CD4-positive, CD25-positive, alpha-beta regulatory T cell (primary cell): ENCODE measurements around the gene EML1. TPM values are rescaled to one million over a fixed set of nuclear protein-coding genes. Genes with fewer than 3 reads are reported as not detected.
"Not testable (repeated sequence)": the region's sequence is repeated elsewhere in the genome, so short reads cannot be mapped to it uniquely, and the experiment has no call there.

Experiments
- ATAC-seq, 2 donors: fragments of 150-1000 bp; cut with Tn5 transposase; one replicate each; pipeline ENCODE4 v1.10.0; 2021; ENCODE audit warnings: low read depth in 2 of 2, moderate number of reproducible peaks in 2 of 2, moderate library complexity in 1 of 2
- DNase-seq, 3 donors: peaks; one replicate each; pipeline versions ENCODE4 v3.0.0 to v3.0.0-alpha.2; 2012 to 2022; ENCODE audit warnings: mixed read lengths in 1 of 3
- H3K27ac ChIP-seq: one replicate; pipeline ENCODE4 v1.7.0; 2013; ENCODE audit warnings: mild to moderate bottlenecking, low read length; ENCODE audit not compliant: insufficient read depth, poor library complexity, severe bottlenecking
- H3K27me3 ChIP-seq: one replicate; pipeline ENCODE4 v1.7.0; 2013; ENCODE audit warnings: low read length; ENCODE audit not compliant: control insufficient read depth, insufficient read depth
- H3K36me3 ChIP-seq: one replicate; pipeline ENCODE4 v1.7.0; 2013; ENCODE audit warnings: mild to moderate bottlenecking, low read length, moderate library complexity; ENCODE audit not compliant: control insufficient read depth, insufficient read depth
- H3K4me1 ChIP-seq: 2 replicates; pipeline ENCODE4 v1.7.0; 2013; ENCODE audit warnings: mild to moderate bottlenecking, low read length; ENCODE audit not compliant: insufficient read depth, control insufficient read depth, poor library complexity, severe bottlenecking
- H3K4me3 ChIP-seq: one replicate; pipeline ENCODE4 v1.7.0; 2013; ENCODE audit warnings: low read depth, mild to moderate bottlenecking, low read length, moderate library complexity
- H3K9me3 ChIP-seq, 2 experiments: 1 replicate in 1 of 2; 2 replicates in 1 of 2; pipeline ENCODE4 v1.7.0; 2013; ENCODE audit warnings: low read length in 2 of 2, mild to moderate bottlenecking in 1 of 2, moderate library complexity in 1 of 2; ENCODE audit not compliant: control insufficient read depth in 2 of 2
- H3K27ac Mint-ChIP-seq, 3 donors: one replicate each; pipeline ENCODE4 v1.8.0; 2020 to 2022; ENCODE audit warnings: mild to moderate bottlenecking in 3 of 3, mixed read lengths in 3 of 3, moderate library complexity in 2 of 3
- H3K27me3 Mint-ChIP-seq: one replicate; pipeline ENCODE4 v1.8.0; 2022; ENCODE audit warnings: mild to moderate bottlenecking, mixed read lengths
- H3K36me3 Mint-ChIP-seq: one replicate; pipeline ENCODE4 v1.8.0; 2020; ENCODE audit warnings: mixed read lengths
- H3K4me1 Mint-ChIP-seq, 4 donors: one replicate each; pipeline ENCODE4 v1.8.0; 2020 to 2022; ENCODE audit warnings: mixed read lengths in 4 of 4, mild to moderate bottlenecking in 1 of 4
- H3K4me3 Mint-ChIP-seq, 4 donors: one replicate each; pipeline ENCODE4 v1.8.0; 2020 to 2022; ENCODE audit warnings: mild to moderate bottlenecking in 4 of 4, mixed read lengths in 4 of 4, moderate library complexity in 3 of 4
- H3K9me3 Mint-ChIP-seq, 7 donors: one replicate each; pipeline ENCODE4 v1.8.0; 2020 to 2022; ENCODE audit warnings: mixed read lengths in 7 of 7, mild to moderate bottlenecking in 3 of 7, moderate library complexity in 2 of 7
- polyA plus RNA-seq, 4 donors: library from polyadenylated mRNA; unstranded; fragments of 300-500 nt; fragmentation: Illumina TruSeq; gene quantifications; one replicate each; pipeline ENCODE4 v1.2.3, GENCODE V29; 2021
- total RNA-seq: library from RNA; stranded (reverse); gene quantifications from one replicate; pipeline ENCODE4 v1.2.3, GENCODE V29; 2022

Gene EML1
- total and polyA plus RNA-seq, 5 donors from 2014 or later: not detected

DNA sequence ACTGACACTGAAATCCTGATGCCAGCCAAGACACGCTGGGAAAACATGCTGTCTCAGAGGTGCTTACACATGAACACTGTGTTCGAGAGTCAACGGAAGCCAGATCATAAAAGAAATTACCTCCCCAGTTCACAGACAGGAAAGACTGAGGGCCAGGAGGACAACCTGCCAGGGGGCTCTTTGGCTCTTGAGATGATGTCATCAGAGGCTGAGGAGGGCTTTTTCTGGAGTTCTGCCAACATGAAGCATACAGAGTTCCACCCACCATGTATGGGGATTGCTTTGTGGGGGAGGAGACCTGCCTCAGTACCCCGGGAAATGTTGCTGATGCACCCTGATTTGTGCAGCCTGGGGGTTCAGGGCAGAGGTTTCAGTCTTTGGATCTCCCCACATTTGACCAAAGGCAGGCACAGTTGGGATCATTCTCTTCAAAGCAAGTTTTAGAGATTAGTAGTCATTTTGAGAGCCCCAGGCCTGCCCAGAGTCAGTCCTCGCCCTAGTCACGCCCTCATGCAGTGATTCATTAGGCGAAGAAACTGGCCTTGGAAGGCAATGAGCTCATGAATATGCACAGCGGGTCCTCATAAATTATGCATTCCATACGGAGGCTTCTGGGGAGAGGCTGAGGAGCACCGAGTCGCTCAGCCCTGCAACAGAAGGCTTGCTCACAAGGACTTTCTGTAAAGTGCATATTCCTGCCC is 34.9 kb upstream of the EML1 start:
- Mint-ChIP-seq H3K36me3 (no peaks in the 10 kb centered on the region), H3K4me1 (peaks cover 0 to 2% (median 0%) of the 10 kb centered on the region in 4 donors), H3K9me3 (peaks cover 0 to 5% (median 0%) of the 10 kb centered on the region in 7 donors), H3K4me3 (no peak overlapping the region), H3K27ac (no peak overlapping the region), H3K27me3 (peaks cover 21% of the 10 kb centered on the region)
- Histone ChIP-seq H3K9me3 (no peaks in the 10 kb centered on the region), H3K27me3 (no peaks in the 10 kb centered on the region), H3K4me1 (no peaks in the 10 kb centered on the region), H3K27ac (no peak overlapping the region), H3K4me3 (no peak overlapping the region), H3K36me3 (no peaks in the 10 kb centered on the region)
- DNase-seq (no peak), ATAC-seq (no peak)

GRCh38 chr14:99758872-99759545 is 34.2 kb upstream of the EML1 start:
- H3K36me3 Mint-ChIP-seq: no peaks in the 10 kb centered on the region
- H3K4me3 Mint-ChIP-seq: no peak overlapping the region
- Histone ChIP-seq H3K9me3 (no peaks in the 10 kb centered on the region), H3K4me3 (no peak overlapping the region), H3K4me1 (no peaks in the 10 kb centered on the region), H3K27me3 (no peaks in the 10 kb centered on the region), H3K36me3 (no peaks in the 10 kb centered on the region), H3K27ac (no peak overlapping the region)
- DNase-seq (no peak), ATAC-seq (peak in 1 of 2 donors; percentile 8)
- H3K27me3 Mint-ChIP-seq: peaks cover 13% of the 10 kb centered on the region
- peaks cover 0 to 5% (median 0%) of the 10 kb centered on the region in 7 donors for H3K9me3 Mint-ChIP-seq
- no peaks in the 10 kb centered on the region for H3K4me1 Mint-ChIP-seq
- no peak overlapping the region for H3K27ac Mint-ChIP-seq

DNA sequence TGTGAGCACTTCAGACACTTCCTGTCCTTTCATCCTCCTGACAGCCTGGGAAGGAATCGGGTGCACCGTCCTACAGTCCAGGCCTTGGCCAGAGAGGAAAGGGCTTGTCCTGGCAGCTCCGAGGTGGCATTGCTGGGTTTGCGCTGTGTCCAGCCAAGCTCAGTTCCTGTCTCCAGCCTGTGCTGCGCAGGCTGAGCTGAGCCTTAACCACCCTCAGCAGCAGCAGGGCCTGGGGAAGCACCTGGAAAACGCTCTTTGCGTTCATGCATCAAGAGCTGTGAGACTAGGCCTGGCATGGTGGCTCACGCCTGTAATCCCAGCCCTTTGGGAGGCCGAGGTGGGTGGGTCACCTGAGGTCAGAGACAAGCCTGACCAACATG is 33.7 kb upstream of the EML1 start:
- no peak overlapping the region for H3K4me3 Mint-ChIP-seq
- ATAC-seq (no peak), DNase-seq (no peak)
- H3K9me3 Mint-ChIP-seq: peaks cover 0 to 5% (median 0%) of the 10 kb centered on the region in 7 donors
- H3K27me3 ChIP-seq: no peaks in the 10 kb centered on the region
- no peaks in the 10 kb centered on the region for H3K36me3 Mint-ChIP-seq
- no peak overlapping the region for H3K27ac ChIP-seq
- H3K9me3 ChIP-seq: no peaks in the 10 kb centered on the region
- no peaks in the 10 kb centered on the region for H3K36me3 ChIP-seq
- no peaks in the 10 kb centered on the region for H3K4me1 ChIP-seq
- no peaks in the 10 kb centered on the region for H3K4me1 Mint-ChIP-seq
- peaks cover 9% of the 10 kb centered on the region for H3K27me3 Mint-ChIP-seq
- H3K27ac Mint-ChIP-seq: no peak overlapping the region
- no peak overlapping the region for H3K4me3 ChIP-seq

DNA sequence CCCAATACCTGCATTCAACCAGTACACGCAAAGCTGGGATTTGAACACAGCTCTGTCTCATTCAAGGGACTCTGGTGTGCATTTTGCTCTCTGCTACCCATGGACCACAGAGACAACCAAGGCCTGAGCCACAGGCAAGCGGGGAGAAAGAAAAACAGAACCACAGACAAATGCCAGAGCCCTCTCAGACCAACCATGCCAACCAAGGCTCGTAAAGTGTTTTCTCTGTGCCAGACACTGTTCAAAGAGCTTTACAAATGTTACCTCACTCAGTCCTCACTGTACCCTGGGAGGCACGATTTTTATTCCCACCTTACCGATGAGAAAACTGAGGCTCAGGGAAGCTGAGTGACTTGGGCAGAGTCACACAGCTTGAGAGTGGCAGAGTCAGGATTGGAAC is 32.4 kb upstream of the EML1 start:
- DNase-seq: no peak
- peaks cover 0 to 5% (median 0%) of the 10 kb centered on the region in 7 donors for H3K9me3 Mint-ChIP-seq
- Histone ChIP-seq H3K27me3 (no peaks in the 10 kb centered on the region), H3K9me3 (no peaks in the 10 kb centered on the region), H3K36me3 (no peaks in the 10 kb centered on the region), H3K27ac (no peak overlapping the region), H3K4me3 (no peak overlapping the region), H3K4me1 (no peaks in the 10 kb centered on the region)
- no peaks in the 10 kb centered on the region for H3K36me3 Mint-ChIP-seq
- H3K27me3 Mint-ChIP-seq: peaks cover 8% of the 10 kb centered on the region
- H3K4me3 Mint-ChIP-seq: no peak overlapping the region
- H3K4me1 Mint-ChIP-seq: no peaks in the 10 kb centered on the region
- H3K27ac Mint-ChIP-seq: no peak overlapping the region
- ATAC-seq: no peak

GRCh38 chr14:99762911-99763310 is 30.3 kb upstream of the EML1 start:
- H3K9me3 ChIP-seq, H3K27me3 ChIP-seq, ATAC-seq, H3K27me3 Mint-ChIP-seq, H3K4me3 ChIP-seq, H3K9me3 Mint-ChIP-seq, H3K4me1 Mint-ChIP-seq, DNase-seq, H3K36me3 ChIP-seq, H3K27ac Mint-ChIP-seq, H3K4me1 ChIP-seq, H3K4me3 Mint-ChIP-seq, H3K27ac ChIP-seq, H3K36me3 Mint-ChIP-seq: not testable (repeated sequence)

DNA sequence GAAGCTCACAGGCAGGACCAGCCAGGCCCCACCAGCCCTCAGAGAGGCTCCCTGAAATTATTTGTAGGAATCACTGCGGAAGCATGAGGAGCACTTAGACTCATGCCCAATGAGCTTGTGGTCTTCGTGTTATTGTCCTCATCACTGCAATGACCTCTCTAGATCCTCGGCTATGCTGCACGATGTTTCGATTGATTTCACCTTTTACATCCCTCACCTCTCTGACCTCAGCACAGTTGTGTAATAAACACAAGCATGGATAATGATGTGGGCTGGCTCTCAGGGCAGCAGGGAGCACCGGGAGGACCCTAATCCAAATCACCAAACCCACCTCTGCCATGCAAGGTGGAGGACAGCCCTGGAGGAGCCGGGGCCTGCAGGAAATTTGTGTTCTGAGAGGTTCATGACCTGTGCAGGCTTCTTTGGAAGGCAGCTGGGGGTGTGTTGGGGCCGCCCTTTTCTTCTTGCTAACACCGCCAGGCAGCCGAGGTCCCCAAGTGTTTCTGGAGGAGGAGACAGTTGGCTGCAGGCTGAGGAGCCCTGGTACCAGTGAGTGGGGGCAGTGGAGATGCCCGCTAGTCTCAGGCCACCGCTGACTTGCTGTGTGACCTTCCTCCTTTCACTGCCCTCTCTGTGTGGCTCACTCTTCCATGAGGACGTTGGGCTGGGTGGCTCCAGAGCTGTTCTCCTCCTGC is 29.5 kb upstream of the EML1 start:
- Histone ChIP-seq H3K4me1 (no peaks in the 10 kb centered on the region), H3K9me3 (no peaks in the 10 kb centered on the region), H3K4me3 (no peak overlapping the region), H3K36me3 (no peaks in the 10 kb centered on the region), H3K27ac (no peak overlapping the region), H3K27me3 (no peaks in the 10 kb centered on the region)
- Mint-ChIP-seq H3K4me3 (no peak overlapping the region), H3K27ac (no peak overlapping the region), H3K27me3 (peaks cover 8% of the 10 kb centered on the region), H3K4me1 (no peaks in the 10 kb centered on the region), H3K9me3 (peaks cover 0 to 5% (median 0%) of the 10 kb centered on the region in 7 donors), H3K36me3 (no peaks in the 10 kb centered on the region)
- ATAC-seq (no peak), DNase-seq (no peak)

GRCh38 chr14:99764222-99764706 is 28.9 kb upstream of the EML1 start:
- Mint-ChIP-seq H3K4me1 (no peaks in the 10 kb centered on the region), H3K36me3 (no peaks in the 10 kb centered on the region), H3K4me3 (no peak overlapping the region), H3K9me3 (peaks cover 0 to 5% (median 0%) of the 10 kb centered on the region in 7 donors), H3K27me3 (peaks cover 8% of the 10 kb centered on the region), H3K27ac (no peak overlapping the region)
- H3K27me3 ChIP-seq: no peaks in the 10 kb centered on the region
- ATAC-seq (no peak), DNase-seq (no peak)
- H3K4me3 ChIP-seq: no peak overlapping the region
- H3K9me3 ChIP-seq: no peaks in the 10 kb centered on the region
- no peaks in the 10 kb centered on the region for H3K4me1 ChIP-seq
- no peak overlapping the region for H3K27ac ChIP-seq
- H3K36me3 ChIP-seq: no peaks in the 10 kb centered on the region
